ENCODE measurements around the gene RBPJ.
"Not testable (repeated sequence)": the region's sequence is repeated elsewhere in the genome, so short reads cannot be mapped to it uniquely, and the experiment has no call there.

The RBPJ gene

DNA sequence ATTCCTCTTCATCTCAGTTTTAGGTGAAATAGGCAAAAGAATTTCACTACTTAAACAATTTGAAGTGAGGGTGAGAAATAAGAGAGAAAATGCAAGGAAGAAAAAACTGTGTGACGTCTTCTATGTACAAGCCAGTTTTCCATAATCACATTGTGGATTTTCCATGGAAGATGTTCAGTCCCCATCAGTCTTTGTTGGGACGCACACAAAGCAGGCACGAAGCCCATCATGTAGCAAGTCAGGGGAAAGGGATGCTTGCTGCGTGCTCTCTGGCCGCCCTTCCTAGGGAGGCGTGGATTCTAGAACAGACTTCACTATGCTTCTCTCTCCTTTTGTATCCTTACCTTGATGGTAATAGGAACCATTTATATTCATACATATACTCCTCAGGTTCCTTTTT is 54.7 kb downstream of the RBPJ start:
- DNase-seq (ENCODE audit: low read depth, low spot score), result no peak

DNA sequence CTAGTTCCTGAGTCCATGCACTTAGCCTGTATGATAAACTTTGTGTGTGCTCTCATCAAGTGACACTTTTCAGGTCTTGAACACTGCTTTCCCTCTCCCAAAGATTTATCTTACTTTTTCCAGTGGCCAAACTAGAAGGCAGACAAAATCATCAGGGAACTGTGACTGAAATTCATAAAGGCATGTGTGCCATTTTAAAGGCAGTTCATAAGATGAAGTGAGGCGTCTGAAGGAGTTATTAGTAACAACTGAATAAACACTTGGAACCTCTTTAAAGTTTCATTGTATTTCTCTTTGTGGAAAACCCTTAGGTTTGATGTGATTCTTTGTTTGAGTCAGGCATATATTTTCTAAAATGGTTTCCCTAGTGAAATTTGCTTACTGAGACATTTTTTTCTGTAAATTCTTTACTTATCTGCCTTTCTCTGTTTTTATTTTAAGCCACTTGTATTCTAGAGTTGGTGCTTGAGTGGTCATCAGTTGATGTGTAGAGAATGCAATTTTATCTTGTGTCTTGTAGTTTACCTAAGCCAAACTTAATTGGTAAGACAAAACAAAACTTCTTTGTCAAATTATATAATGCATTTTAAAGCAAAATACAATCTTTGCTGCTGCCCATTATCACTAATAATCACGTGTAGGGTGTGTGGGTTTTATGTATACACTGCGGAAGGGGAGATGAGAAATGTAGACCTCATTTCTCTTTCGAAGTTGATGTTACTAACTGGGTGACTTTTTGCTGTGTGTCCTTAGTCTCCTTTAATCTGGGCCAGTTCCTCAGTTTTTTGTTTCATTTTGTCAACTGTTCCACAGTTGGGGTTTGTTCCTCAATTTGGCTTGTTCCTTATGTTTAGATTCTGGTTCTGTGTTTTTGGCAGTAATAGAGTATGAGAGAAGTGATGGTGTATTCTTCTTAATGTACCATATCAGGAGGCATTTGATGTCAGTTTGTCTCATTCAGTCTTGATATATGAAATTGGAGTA is 56.8 kb downstream of the RBPJ start:
- no peak for DNase-seq (ENCODE audit: low read depth, low spot score)

DNA sequence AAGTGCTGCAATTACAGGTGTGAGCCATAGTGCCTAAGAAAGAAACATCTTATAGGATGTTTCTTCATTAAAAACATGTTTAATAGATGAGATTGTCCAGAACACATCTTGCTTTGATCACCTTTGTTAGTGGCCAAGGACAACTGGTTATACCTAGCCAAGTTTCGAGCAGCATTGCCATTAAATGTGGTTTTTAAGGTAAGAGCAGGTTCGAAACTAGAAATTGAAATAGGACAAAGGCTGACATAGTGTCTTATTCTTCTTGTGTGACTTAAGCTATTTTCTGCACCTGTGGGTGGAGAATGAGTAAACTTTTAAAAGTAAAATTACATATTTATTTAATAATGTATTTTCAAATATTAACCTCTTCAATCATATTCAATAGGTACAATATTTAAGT is 59.0 kb downstream of the RBPJ start:
- no peak for DNase-seq (ENCODE audit: low read depth, low spot score)

DNA sequence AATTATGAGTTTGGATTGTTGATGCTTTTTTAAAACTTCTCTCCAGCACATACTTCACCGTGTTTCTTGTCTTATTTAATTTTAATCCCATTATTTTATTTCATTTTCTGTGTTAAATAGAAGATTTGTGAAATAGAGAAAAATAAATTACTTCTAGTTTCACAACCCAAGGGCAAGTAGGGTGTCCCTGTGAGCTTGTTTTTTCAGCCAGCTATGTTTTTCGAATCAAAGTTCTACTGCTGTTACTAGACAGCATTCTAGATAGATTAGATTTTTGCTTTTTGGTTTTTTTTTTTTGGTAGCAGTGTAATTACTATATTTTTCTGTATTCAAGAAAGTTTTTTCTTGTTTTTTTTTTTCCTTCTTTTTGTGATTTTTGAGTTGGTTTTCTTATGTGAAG is 59.9 kb downstream of the RBPJ start:
- DNase-seq (ENCODE audit: low read depth, low spot score), result no peak

DNA sequence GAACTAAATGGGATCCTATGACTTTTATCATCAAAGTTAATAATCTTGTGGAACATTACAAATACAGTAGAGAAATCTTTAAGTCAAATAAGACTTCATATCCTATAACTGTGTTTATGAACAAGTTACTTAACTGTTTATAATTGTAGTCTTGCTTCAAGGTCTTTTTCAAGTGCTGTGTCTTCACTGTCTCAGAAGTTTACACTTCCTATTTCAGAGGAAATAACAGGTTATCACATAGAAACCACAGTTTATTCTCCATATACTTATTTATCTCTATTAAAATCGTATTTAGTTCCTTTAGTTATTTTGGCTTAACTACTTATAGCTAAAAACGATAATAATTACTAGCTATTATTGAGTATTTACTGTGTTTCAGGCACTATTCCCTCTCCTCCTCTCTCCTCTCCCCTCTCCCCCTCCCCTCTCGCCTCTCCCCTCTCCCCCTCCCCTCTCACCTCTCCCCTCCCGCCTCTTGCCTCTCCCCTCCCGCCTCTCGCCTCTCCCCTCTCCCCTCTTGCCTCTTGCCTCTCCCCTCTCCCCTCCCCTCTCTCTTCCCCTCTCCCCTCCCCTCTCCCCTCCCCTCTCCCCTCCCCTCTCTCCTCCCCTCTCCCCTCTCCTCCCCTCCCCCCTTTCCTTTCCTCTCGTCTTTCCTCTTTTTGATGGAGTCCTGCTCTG is 63.7 kb downstream of the RBPJ start:
- no peak for DNase-seq (ENCODE audit: low read depth, low spot score)

DNA sequence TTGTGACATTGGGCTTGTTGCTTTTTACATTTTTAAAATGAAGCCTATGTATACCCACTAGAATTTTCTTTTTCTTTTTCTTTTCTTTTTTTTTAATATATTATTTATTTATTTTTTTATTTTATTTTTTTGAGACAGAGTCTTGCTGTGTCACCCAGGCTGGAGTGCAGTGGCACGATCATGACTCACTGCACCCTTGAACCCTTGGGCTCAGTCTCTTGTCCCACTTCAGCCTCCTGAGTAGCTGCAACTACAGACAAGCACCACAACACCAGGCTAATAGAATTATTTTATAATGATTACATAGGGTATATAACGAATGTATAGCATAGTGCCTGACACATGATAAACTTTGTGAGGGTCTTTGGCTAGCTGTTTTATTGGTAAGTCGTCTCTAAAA is 64.9 kb downstream of the RBPJ start:
- no peak for DNase-seq (ENCODE audit: low read depth, low spot score)

DNA sequence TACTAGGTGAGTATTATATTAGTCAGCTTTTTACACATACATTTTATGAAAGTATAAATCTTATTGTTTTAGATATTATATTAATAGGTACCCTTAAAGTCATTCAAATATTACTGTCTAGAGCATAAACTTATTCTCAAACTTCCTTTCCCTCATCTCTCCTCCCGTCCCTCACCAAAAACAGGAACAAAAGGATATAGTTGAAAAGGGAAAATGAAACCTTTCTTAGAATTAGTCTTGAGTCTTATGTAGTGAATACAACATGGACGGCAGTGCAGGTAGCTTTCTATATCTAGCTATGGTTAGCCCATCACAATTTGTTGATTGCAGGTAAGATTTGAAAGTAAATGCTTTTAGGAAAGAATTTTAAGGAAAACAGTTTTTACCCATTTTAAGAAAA is 65.6 kb downstream of the RBPJ start:
- DNase-seq (ENCODE audit: low read depth, low spot score), result no peak

DNA sequence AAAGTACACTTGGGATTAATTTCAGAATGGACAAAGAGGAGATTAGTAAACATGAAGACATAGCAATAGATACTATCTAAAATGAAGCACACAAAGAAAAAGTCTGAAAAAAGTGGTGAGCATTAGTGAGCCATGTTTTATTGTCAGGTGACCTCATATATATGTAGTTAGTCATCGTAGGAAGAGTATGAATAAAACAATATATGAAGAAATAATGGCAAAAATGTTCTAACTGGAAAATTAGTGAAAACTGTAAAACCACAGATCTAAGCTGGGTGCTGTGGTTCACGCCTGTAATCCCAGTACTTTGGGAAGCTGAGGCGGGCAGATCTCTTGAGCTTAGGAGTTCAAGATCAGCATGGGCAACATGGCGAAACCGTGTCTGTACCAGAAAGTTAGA is 67.9 kb downstream of the RBPJ start:
- DNase-seq (ENCODE audit: low read depth, low spot score), result no peak

DNA sequence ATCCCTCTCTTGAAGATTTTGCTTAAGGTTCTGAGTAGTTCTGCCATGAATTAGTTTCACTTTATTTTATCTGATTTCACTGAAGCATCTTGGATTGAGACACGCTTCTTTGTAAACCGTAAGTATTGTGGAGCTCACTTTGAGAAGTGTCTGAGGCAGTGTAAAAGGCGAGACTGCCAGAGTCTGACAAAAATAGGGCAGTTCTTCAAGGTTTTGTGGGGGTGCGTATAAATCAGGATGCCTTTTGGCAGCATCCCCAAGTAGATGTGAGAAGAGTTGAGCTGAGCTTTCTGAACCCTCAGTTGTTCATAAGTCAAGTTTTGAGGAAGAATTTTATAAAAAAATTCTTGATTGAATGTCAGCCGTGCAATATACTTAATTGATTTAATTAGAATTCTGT is 76.3 kb downstream of the RBPJ start:
- no peak for DNase-seq (ENCODE audit: low read depth, low spot score)

DNA sequence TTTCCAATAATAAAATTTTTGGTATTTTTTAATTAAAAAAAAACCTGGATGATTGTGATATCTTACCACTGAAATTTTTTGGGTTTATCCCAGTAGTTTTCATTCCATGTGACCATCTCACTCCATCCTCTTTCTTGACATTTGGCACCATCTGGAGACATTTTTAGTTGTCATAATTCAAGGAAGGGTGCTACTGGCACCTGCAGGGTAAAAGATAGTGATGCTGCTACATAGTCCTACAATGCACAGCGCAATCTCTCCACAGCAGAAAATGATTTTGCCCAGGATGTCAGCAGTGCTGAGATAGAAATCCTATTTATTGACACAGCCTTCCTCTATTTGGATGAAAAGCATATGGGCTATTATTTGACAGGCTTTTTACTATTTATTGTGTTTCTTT is 79.3 kb downstream of the RBPJ start:
- no peak for DNase-seq (ENCODE audit: low read depth, low spot score)

DNA sequence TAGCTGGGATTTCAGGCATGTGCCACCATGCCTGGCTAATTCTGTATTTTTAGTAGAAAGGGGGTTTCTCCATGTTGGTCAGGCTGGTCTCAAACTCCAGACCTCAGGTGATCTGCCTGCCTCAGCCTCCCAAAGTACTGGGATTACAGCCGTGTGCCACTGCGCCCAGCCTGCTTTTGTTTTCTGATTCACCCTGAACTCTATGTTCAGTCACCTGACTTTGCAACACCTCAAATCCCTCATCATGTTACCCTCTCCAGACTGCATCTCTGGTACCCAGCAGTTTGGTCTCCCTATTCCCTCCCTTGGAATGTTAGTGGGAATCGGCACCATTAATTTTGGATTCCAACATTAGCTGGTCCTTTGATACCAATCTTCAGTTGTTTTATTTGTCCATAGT is 81.2 kb downstream of the RBPJ start:
- DNase-seq (ENCODE audit: low read depth, low spot score), result not testable (repeated sequence)

DNA sequence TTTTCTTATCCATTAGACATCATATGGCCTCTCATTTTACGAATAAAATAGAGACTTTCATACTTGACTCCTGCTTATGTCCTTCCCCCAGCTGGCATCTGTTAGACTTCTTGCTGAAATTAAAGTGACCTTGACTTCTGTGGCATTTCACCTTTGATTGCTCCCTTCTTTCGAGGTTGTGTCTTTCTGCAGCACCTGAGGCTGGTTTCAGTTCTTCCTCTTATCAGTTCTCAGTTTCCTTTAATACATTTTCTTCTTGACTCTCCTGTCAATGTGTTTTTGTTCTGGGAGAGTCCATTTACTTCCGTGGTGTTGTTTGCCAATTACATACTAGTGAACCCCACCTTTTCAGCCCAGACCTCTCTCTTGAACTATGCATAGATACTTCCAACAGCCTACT is 81.6 kb downstream of the RBPJ start:
- no peak for DNase-seq (ENCODE audit: low read depth, low spot score)

DNA sequence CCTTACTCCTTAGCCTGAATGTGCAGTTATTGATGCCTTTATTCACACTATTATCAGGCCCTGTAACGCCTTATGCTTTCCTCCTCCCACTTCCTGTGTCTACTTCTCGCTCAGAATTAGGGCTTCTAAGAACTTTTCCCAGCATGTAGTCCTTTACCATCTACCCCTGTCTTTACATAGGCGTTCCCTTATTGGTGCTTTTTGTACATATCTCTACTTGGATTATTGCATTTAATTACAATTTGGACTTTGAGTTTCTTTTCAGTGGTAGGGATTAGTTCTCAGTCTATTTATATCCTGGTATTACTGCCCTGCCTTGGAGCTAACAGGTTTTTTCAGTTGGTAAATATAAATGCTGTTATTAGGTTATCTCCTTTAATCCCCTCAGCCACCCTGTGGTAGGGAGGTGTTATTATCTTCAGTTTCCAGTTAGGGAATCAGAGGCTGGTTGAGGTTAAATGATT is 84.0 kb downstream of the RBPJ start:
- DNase-seq (ENCODE audit: low read depth, low spot score), result no peak

DNA sequence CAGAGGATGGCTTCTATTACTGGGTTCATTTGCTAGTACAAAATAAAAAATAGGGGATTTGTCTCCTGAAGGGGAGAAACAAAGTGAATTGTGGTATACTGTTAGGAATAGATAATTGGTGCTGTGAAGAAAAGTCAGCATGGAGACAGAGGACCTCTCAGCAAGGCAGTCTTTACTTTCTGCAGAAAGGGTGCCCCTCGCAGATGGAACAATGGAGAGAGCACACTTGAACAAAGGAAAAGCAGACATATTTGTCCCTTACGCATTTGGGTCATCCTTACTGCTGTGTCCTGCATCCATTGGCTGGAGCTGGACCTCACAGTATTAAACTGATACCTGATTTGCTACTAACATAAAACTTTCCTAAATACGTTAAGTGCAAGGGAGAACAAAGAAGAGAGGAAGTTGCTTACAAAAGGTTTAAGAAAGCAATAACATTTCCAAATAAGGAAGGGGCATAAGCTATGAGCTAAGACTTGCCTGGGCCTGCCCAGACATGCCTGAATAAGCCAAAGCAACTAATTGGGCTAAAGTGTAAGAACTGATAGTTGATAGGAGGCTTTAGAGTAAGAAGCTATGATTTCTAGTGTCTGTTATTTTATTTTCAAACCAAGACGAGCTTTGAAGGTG is 85.6 kb downstream of the RBPJ start:
- DNase-seq (ENCODE audit: low read depth, low spot score), result no peak

DNA sequence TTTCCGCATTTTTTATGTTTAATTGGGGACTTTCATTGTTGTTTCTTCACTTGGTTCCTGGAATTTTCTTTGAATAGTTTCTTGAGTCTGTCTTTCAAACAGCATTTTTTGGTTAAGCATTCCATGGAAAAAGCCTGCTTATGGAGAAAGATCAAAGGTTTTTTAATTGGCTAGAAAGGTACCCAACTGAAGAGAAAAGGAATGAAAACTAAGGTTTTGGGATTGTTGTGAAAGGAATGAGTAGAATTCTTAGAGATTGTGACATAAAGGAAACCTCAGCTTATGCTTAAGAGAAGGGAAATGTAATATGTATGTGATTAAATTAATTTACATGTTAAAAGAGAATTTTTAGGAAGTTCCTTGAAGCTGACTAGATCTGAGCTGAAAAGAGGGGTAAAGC is 86.7 kb downstream of the RBPJ start:
- DNase-seq (ENCODE audit: low read depth, low spot score), result no peak

DNA sequence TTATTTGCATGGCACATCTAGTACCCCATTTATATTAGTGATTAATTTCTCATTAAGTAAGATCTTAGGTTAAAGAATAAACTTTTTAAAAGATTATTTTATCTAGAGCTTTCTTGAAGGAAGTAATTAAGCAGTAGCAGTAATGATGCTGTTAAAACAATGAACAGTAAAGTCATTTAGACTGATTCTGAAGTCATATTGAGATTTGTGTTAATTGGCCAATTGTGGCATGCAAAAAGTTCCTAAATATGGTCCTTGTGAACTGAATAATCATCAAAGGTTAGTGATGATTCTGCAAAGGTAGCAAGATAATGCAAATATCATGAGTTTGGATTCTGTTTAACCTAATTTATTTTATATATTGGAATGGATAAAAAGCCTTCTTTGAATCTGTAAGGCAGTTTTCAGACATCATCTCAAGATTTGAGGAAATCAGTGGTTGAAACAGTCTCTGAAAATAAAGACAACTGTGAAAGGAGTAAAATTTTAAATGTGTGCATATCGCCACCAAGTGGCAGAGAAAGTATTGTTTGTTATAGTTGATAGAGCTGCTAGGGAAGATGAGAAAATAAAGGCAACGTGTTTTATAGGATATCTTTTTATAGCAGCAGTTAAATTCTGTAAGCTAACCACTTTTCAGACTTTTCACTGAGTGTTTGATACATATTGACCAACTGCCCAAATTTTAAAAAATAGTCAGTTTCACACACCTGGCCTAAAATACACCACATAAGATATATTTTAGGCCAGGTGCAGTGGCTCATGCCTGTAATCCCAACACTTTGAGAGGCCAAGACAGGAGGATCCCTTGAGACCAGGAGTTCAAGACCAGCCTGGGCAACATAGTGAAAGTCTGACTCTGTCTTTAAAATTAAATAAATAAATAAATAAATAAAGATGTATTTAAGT is 89.8 kb downstream of the RBPJ start:
- peak; percentile 9 for DNase-seq (ENCODE audit: low read depth, low spot score)

DNA sequence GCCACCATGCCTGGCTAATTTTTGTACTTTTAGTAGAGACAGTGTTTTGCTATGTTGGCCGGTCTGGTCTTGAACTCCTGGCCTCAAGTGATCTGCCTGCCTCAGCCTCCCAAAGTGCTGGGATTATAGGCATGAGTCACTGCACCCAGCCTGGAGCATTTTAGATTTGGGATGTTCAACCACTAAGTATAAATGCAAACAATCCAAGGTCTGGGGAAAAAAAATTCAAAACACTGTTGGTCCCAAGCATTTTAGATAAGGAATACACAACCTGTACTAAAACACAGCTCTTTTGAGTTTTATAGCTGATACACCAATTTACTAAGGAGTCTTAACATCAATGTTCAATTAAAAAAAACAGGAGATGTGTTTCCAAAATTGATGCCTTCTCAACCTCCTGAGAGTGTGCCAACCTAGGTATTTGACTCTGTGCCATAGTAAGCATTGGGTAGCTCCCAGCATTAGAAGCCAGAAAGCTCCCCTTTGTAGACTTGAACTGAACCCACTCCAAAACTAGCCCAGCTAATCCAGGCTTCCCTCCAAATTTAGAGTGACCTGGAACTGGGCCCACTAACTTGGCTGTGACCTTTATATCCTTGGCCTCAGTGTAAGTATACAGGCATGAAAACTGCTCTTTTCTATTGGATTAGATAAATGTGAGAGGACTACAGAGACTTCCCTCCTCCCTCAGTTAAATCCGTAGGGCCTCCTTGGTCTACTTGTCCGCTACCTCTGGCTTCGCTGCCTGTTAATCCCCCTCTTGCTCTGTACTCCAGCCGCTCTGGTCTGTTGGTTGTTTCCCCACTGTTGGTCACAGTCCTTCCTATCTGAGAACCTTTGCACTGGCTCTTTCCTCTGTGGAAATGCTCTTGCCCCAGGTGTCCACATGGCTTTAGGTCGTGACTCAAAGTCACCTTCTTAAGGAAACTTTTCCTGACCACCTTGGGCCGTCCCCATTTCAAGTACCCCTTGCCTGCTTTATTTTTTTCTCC is 91.9 kb downstream of the RBPJ start:
- DNase-seq (ENCODE audit: low read depth, low spot score), result no peak

DNA sequence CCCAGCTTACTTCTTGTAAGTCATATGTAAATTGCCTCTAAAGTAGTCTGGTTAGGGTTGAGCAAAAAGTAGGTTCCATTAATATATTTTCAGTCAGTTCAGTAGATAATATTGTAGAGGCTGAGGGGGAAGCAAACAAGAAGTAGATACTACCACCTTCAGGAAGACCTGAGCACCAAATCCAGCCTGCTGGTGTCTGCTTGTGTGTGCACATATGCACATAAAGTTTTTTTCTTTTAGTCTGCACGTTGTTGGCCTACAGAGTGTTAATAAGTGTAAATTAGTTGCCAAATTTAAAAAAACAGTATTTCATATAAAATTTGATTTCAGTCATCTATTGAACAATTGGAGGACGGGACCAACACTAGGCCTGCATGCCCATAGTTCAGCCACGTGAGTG is 92.8 kb downstream of the RBPJ start:
- no peak for DNase-seq (ENCODE audit: low read depth, low spot score)

DNA sequence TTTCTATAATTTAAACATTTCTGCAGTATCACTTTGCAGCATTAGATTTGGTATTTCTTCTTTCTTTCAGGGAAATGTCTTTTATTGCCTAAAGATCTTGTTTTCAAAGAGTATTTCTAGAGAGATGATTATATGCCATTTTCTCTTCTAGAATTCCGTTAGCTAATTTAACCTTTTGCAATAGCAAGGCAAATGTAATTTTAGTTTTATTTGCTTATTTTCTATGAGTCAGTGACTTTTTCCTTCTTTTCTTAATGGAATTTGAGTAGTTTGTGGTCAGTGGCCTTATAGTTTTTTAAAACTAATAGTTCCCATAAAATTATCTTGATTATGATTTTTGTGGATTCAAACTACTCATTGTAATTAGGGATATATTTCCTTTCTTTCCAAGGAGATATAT is 97.3 kb downstream of the RBPJ start:
- no peak for DNase-seq (ENCODE audit: low read depth, low spot score)

DNA sequence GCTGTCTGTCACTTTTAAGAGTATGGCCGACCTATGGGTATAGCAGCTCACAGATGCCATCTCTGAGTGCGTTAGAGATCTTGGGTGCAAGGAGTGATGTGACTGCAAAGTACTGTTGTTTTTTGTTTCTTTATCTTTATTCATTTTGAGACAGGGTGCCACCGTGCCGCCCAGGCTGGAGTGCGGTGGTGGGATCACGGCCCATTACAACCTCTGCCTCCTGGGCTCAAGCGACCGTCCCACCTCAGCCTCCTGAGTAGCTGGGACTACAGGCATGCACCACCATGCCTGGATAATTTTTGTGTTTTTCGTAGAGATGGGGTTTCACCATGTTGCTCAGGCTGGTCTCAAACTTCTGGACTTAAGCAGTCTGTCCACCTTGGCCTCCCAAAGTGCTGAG is 98.0 kb downstream of the RBPJ start:
- DNase-seq (ENCODE audit: low read depth, low spot score), result no peak
